HCT116 (cell line): ENCODE measurements around the gene SAE1. TPM values are rescaled to one million over a fixed set of nuclear protein-coding genes. Genes with fewer than 3 reads are reported as not detected.

Source experiments
- ATAC-seq: fragments of 200-7000 bp; cut with Tn5 transposase; 2 replicates; pipeline ENCODE4 v1.9.1; 2020; ENCODE audit warnings: mild to moderate bottlenecking, moderate library complexity
- BruUV-seq: library from RNA; stranded (reverse); fragments of 400-500 nt; replicated peaks from 2 replicates; lab custom pipeline; 2021; lab: Mats Ljungman, UMichigan
- CTCF ChIA-PET: fragments of 300-600 bp; sonication (Branson Sonifier 250); formaldehyde crosslinking; loops from one replicate; lab custom pipeline; 2021; ENCODE audit warnings: antibody characterized with exemption; lab: Charles Lee
- POLR2A ChIA-PET: fragments of 300-600, 350-600 bp; sonication (Branson Sonifier 250); formaldehyde crosslinking; loops from one replicate; lab custom pipeline; 2021; ENCODE audit warnings: antibody characterized with exemption; lab: Charles Lee
- RAD21 ChIA-PET, 2 experiments: fragments of 300-600 bp; sonication (Branson Sonifier 250); formaldehyde crosslinking; loops; one replicate each; lab custom pipeline; 2023; ENCODE audit warnings: low total read pairs in 2 of 2; ENCODE audit not compliant: uncharacterized antibody in 2 of 2, unreplicated experiment in 2 of 2, low non-redundant PET in 1 of 2; lab: Charles Lee
- DNase-seq: peaks from one replicate; pipeline ENCODE4 v3.0.0-alpha.2; 2010; ENCODE audit warnings: low read depth, low spot score
- H2AFZ ChIP-seq: fragments of 200-600 bp; shearing (Covaris generic), sonication (generic); 2 replicates; pipeline ENCODE4 v1.6.1; 2017; ENCODE audit warnings: low read depth, mixed run types, mixed read lengths, antibody characterized with exemption, low read length; ENCODE audit not compliant: poor library complexity, severe bottlenecking
- H3K27ac ChIP-seq: 2 replicates; pipeline ENCODE4 v1.5.1; 2012; ENCODE audit warnings: low read depth, low read length
- H3K27me3 ChIP-seq: fragments of 200-600 bp; sonication (generic); 2 replicates; pipeline ENCODE4 v1.6.1; 2016; ENCODE audit warnings: mixed run types, low read length, mixed read lengths; ENCODE audit not compliant: insufficient read depth
- H3K36me3 ChIP-seq, 2 experiments: fragments of 200-500 bp in 1 of 2; fragments of 200-600 bp in 1 of 2; sonication (Bioruptor generic) in 1 of 2; sonication (generic) in 1 of 2; 2 replicates each; pipeline versions ENCODE4 v1.5.1 to v1.6.1; 2014 to 2016; ENCODE audit warnings: low read length in 2 of 2, inconsistent platforms in 1 of 2, mixed read lengths in 1 of 2, mixed run types in 1 of 2; ENCODE audit not compliant: insufficient read depth in 2 of 2, control insufficient read depth in 1 of 2
- H3K4me1 ChIP-seq, 2 experiments: fragments of 200-600 bp in 1 of 2; sonication (generic) in 1 of 2; 2 replicates each; pipeline versions ENCODE4 v1.5.1 to v1.6.1; 2012 to 2017; ENCODE audit warnings: low read length in 2 of 2, inconsistent platforms in 1 of 2, mild to moderate bottlenecking in 1 of 2, mixed read lengths in 1 of 2, mixed run types in 1 of 2, moderate library complexity in 1 of 2; ENCODE audit not compliant: insufficient read depth in 2 of 2, control insufficient read depth in 1 of 2
- H3K4me2 ChIP-seq: fragments of 200-600 bp; sonication (generic); 2 replicates; pipeline ENCODE4 v1.6.1; 2017; ENCODE audit warnings: mixed run types, low read length, mixed read lengths
- H3K4me3 ChIP-seq, 2 experiments: fragments of 200-600 bp in 1 of 2; sonication (generic) in 1 of 2; replicated peaks in 1 of 2; 2 replicates each; pipeline ENCODE4 v1.5.1; 2011 to 2016; ENCODE audit warnings: low read length in 2 of 2, control low read depth in 1 of 2, low read depth in 1 of 2, mild to moderate bottlenecking in 1 of 2, mixed read lengths in 1 of 2, mixed run types in 1 of 2
- H3K79me2 ChIP-seq: fragments of 200-600 bp; sonication (generic); 2 replicates; pipeline ENCODE4 v1.6.1; 2017; ENCODE audit warnings: mild to moderate bottlenecking, mixed run types, low read length, moderate library complexity, mixed read lengths; ENCODE audit not compliant: insufficient read depth
- H3K9ac ChIP-seq: fragments of 200-600 bp; sonication (generic); 2 replicates; pipeline ENCODE4 v1.6.1; 2016; ENCODE audit warnings: low read length, mixed read lengths
- H3K9me2 ChIP-seq: fragments of 200-600 bp; sonication (generic), shearing (Covaris generic); 2 replicates; pipeline ENCODE4 v1.6.1; 2017; ENCODE audit warnings: mixed run types, mild to moderate bottlenecking, moderate library complexity; ENCODE audit not compliant: insufficient read depth
- H3K9me3 ChIP-seq, 2 experiments: fragments of 200-500 bp in 1 of 2; fragments of 200-600 bp in 1 of 2; sonication (Bioruptor generic) in 1 of 2; sonication (generic) in 1 of 2; 2 replicates each; pipeline ENCODE4 v1.6.1; 2014 to 2017; ENCODE audit warnings: low read length in 2 of 2, mixed read lengths in 2 of 2, inconsistent platforms in 1 of 2, low read depth in 1 of 2, mild to moderate bottlenecking in 1 of 2, mixed run types in 1 of 2, moderate library complexity in 1 of 2; ENCODE audit not compliant: control insufficient read depth in 1 of 2, insufficient read depth in 1 of 2
- H4K20me1 ChIP-seq: fragments of 200-600 bp; sonication (generic), shearing (Covaris generic); 2 replicates; pipeline ENCODE4 v1.6.1; 2017; ENCODE audit warnings: mixed run types, mild to moderate bottlenecking, moderate library complexity; ENCODE audit not compliant: insufficient read depth
- CBX3 ChIP-seq: IDR thresholded peaks from 2 replicates; pipeline ENCODE4 v1.6.1; 2012; ENCODE audit warnings: low read depth
- CEBPB ChIP-seq: IDR thresholded peaks from 2 replicates; pipeline ENCODE4 v1.6.1; 2012; ENCODE audit warnings: low read depth
- EGR1 ChIP-seq: IDR thresholded peaks from 2 replicates; pipeline ENCODE4 v1.6.1; 2012; ENCODE audit warnings: low read depth
- ELF1 ChIP-seq: IDR thresholded peaks from 2 replicates; pipeline ENCODE4 v1.6.1; 2012; ENCODE audit warnings: low read depth, borderline replicate concordance
- EZH2 ChIP-seq: fragments of 200-600 bp; sonication (generic); IDR thresholded peaks from 2 replicates; pipeline ENCODE4 v1.6.1; 2017; ENCODE audit warnings: antibody characterized with exemption, mixed run types
- EZH2phosphoT487 ChIP-seq: fragments of 200-600 bp; IDR thresholded peaks from 2 replicates; pipeline ENCODE4 v1.6.1; 2018; ENCODE audit warnings: antibody characterized with exemption, borderline replicate concordance
- FOSL1 ChIP-seq: IDR thresholded peaks from 2 replicates; pipeline ENCODE4 v1.6.1; 2012; ENCODE audit warnings: low read depth
- JUND ChIP-seq: IDR thresholded peaks from 2 replicates; pipeline ENCODE4 v1.6.1; 2012
- POLR2AphosphoS5 ChIP-seq: IDR thresholded peaks from 2 replicates; pipeline ENCODE4 v1.6.1; 2011; ENCODE audit warnings: mild to moderate bottlenecking, low read depth, low read length, moderate library complexity
- RAD21 ChIP-seq: IDR thresholded peaks from 2 replicates; pipeline ENCODE4 v1.6.1; 2012; ENCODE audit warnings: low read depth, mild to moderate bottlenecking
- SIN3A ChIP-seq: IDR thresholded peaks from 2 replicates; pipeline ENCODE4 v1.6.1; 2012; ENCODE audit warnings: low read depth
- SRF ChIP-seq: IDR thresholded peaks from 2 replicates; pipeline ENCODE4 v1.6.1; 2012; ENCODE audit warnings: low read depth
- TCF7L2 ChIP-seq: IDR thresholded peaks from 2 replicates; pipeline ENCODE4 v1.7.0; 2011; ENCODE audit warnings: borderline replicate concordance, inconsistent platforms; ENCODE audit not compliant: insufficient read depth, insufficient read length; ENCODE audit errors: extremely low read depth
- YY1 ChIP-seq: IDR thresholded peaks from 2 replicates; pipeline ENCODE4 v1.6.1; 2011; ENCODE audit warnings: low read length, low read depth, moderate library complexity, mild to moderate bottlenecking; ENCODE audit not compliant: insufficient replicate concordance; ENCODE audit errors: extremely low read depth
- ZNF274 ChIP-seq: fragments of 200-500 bp; sonication (Bioruptor generic); IDR thresholded peaks from 2 replicates; pipeline ENCODE4 v1.6.1; 2014; ENCODE audit warnings: mild to moderate bottlenecking, low read depth, low read length, inconsistent platforms
- intact Hi-C: fragments of 100-400 bp; cut with micrococcal nuclease; formaldehyde crosslinking; loops from 2 replicates; pipeline ENCODE4 v1.10.0; 2022
- total RNA-seq: library from RNA; stranded (reverse); gene quantifications from one replicate; pipeline ENCODE4 v1.2.1, GENCODE V29; 2021; ENCODE audit not compliant: unreplicated experiment
- TF ChIP-seq, protein P1 (sequence below): IDR thresholded peaks from 2 replicates; pipeline ENCODE4 v1.6.1; 2012; ENCODE audit warnings: low read depth
- TF ChIP-seq, protein P2 (sequence below), 3 experiments: fragments of 200-600 bp in 1 of 3; sonication (generic) in 1 of 3; IDR thresholded peaks in 2 of 3; conservative IDR thresholded peaks in 1 of 3; 2 replicates each; pipeline ENCODE4 v1.5.1; 2012 to 2017; ENCODE audit warnings: low read depth in 2 of 3, low read length in 2 of 3, antibody characterized with exemption in 1 of 3, borderline replicate concordance in 1 of 3, control low read depth in 1 of 3, mild to moderate bottlenecking in 1 of 3, mixed read lengths in 1 of 3, mixed run types in 1 of 3, moderate library complexity in 1 of 3; ENCODE audit not compliant: insufficient read depth in 1 of 3
- TF ChIP-seq, protein P3 (sequence below): IDR thresholded peaks from 2 replicates; pipeline ENCODE4 v1.6.1; 2011; ENCODE audit warnings: mild to moderate bottlenecking, low read length, moderate library complexity; ENCODE audit not compliant: insufficient replicate concordance; ENCODE audit errors: extremely low read depth
- TF ChIP-seq, protein P4 (sequence below): IDR thresholded peaks from 2 replicates; pipeline ENCODE4 v1.6.1; 2012
- TF ChIP-seq, protein P5 (sequence below): IDR thresholded peaks from 2 replicates; pipeline ENCODE4 v1.6.1; 2012

The SAE1 gene
- total RNA-seq, 1 experiment from 2014 or later = 213 TPM

DNA sequence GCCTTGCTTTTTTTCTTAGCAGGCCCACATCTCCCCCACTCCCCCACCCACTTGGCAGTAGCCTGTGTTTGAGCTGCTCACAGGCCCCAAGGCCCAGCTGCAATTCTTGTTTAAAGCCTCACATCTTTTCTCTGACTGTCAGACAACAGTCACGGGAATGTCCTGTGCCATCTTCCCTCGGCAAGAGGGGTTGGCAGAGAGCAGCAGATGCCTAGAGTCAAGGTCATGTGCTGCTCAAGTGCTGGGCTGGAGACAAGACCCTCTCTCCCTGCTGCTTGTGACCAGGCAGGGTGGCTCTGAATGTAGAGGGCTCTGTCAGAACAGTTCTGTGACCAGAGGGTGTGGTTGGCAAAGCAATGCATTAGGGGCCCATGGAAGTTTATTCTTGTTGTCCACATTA, 53.0 kb downstream of the SAE1 start:
- intact Hi-C loops = no loop called here
- H3K27me3 ChIP-seq = no peaks in the 10 kb centered on the region
- TF ChIP-seq TCF7L2 (no peak), ZNF274 (no peak), CEBPB (no peak), POLR2AphosphoS5 (no peak), JUND (no peak), CBX3 (no peak), YY1 (no peak), EZH2phosphoT487 (no peak), SRF (no peak), EGR1 (no peak), RAD21 (no peak), SIN3A (no peak), ELF1 (no peak), EZH2 (no peak), FOSL1 (no peak)
- TF ChIP-seq, protein P1, sequence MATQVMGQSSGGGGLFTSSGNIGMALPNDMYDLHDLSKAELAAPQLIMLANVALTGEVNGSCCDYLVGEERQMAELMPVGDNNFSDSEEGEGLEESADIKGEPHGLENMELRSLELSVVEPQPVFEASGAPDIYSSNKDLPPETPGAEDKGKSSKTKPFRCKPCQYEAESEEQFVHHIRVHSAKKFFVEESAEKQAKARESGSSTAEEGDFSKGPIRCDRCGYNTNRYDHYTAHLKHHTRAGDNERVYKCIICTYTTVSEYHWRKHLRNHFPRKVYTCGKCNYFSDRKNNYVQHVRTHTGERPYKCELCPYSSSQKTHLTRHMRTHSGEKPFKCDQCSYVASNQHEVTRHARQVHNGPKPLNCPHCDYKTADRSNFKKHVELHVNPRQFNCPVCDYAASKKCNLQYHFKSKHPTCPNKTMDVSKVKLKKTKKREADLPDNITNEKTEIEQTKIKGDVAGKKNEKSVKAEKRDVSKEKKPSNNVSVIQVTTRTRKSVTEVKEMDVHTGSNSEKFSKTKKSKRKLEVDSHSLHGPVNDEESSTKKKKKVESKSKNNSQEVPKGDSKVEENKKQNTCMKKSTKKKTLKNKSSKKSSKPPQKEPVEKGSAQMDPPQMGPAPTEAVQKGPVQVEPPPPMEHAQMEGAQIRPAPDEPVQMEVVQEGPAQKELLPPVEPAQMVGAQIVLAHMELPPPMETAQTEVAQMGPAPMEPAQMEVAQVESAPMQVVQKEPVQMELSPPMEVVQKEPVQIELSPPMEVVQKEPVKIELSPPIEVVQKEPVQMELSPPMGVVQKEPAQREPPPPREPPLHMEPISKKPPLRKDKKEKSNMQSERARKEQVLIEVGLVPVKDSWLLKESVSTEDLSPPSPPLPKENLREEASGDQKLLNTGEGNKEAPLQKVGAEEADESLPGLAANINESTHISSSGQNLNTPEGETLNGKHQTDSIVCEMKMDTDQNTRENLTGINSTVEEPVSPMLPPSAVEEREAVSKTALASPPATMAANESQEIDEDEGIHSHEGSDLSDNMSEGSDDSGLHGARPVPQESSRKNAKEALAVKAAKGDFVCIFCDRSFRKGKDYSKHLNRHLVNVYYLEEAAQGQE = no peak
- TF ChIP-seq, protein P2, sequence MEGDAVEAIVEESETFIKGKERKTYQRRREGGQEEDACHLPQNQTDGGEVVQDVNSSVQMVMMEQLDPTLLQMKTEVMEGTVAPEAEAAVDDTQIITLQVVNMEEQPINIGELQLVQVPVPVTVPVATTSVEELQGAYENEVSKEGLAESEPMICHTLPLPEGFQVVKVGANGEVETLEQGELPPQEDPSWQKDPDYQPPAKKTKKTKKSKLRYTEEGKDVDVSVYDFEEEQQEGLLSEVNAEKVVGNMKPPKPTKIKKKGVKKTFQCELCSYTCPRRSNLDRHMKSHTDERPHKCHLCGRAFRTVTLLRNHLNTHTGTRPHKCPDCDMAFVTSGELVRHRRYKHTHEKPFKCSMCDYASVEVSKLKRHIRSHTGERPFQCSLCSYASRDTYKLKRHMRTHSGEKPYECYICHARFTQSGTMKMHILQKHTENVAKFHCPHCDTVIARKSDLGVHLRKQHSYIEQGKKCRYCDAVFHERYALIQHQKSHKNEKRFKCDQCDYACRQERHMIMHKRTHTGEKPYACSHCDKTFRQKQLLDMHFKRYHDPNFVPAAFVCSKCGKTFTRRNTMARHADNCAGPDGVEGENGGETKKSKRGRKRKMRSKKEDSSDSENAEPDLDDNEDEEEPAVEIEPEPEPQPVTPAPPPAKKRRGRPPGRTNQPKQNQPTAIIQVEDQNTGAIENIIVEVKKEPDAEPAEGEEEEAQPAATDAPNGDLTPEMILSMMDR (IDR thresholded peaks at IDR 0.05 in 2 of 3, conservative IDR thresholded peaks at IDR 0.05 in 1 of 3; ENCODE audit: borderline replicate concordance in 1 of 3, insufficient read depth in 1 of 3, low read depth in 2 of 3, low read length in 2 of 3) = no peak
- TF ChIP-seq, protein P3, sequence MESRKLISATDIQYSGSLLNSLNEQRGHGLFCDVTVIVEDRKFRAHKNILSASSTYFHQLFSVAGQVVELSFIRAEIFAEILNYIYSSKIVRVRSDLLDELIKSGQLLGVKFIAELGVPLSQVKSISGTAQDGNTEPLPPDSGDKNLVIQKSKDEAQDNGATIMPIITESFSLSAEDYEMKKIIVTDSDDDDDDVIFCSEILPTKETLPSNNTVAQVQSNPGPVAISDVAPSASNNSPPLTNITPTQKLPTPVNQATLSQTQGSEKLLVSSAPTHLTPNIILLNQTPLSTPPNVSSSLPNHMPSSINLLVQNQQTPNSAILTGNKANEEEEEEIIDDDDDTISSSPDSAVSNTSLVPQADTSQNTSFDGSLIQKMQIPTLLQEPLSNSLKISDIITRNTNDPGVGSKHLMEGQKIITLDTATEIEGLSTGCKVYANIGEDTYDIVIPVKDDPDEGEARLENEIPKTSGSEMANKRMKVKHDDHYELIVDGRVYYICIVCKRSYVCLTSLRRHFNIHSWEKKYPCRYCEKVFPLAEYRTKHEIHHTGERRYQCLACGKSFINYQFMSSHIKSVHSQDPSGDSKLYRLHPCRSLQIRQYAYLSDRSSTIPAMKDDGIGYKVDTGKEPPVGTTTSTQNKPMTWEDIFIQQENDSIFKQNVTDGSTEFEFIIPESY = no peak
- TF ChIP-seq, protein P4, sequence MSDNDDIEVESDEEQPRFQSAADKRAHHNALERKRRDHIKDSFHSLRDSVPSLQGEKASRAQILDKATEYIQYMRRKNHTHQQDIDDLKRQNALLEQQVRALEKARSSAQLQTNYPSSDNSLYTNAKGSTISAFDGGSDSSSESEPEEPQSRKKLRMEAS = no peak
- TF ChIP-seq, protein P5, sequence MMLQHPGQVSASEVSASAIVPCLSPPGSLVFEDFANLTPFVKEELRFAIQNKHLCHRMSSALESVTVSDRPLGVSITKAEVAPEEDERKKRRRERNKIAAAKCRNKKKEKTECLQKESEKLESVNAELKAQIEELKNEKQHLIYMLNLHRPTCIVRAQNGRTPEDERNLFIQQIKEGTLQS = no peak
- TF ChIP-seq, all 23 proteins: peak for 0
- Histone ChIP-seq H3K36me3 (peaks cover 4 to 24% of the 10 kb centered on the region in 2 experiments; a peak in 3 of 4 replicates), H3K9ac (no peak overlapping the region), H2AFZ (no peak overlapping the region), H3K4me3 (no peak overlapping the region), H3K4me1 (peaks cover 52% of the 10 kb centered on the region in 2 experiments), H3K27ac (no peak overlapping the region), H4K20me1 (no peaks in the 10 kb centered on the region), H3K4me2 (no peak overlapping the region), H3K9me2 (no peaks in the 10 kb centered on the region), H3K79me2 (peaks cover 71% of the 10 kb centered on the region), H3K9me3 (no peaks in the 10 kb centered on the region)
- CTCF ChIA-PET = no interaction called here
- POLR2A ChIA-PET = no interaction called here
- no peak for DNase-seq
- RAD21 ChIA-PET = no interaction called here
- no TSS peak for BruUV-seq
- ATAC-seq = no peak
